ES-I3 (cell line): Measurements from ENCODE around the gene HUNK.
A peak's percentile ranks its signal among the peaks of the same experiment; 100 is the strongest.
"Not testable (repeated sequence)": the region's sequence is repeated elsewhere in the genome, so short reads cannot be mapped to it uniquely, and the experiment has no call there.

Experiments
- H3K36me3 ChIP-seq: 2 replicates; pipeline ENCODE4 v1.6.1; 2013; ENCODE audit warnings: mild to moderate bottlenecking, low read length, control low read depth, moderate library complexity; ENCODE audit not compliant: insufficient read depth
- H3K4me1 ChIP-seq: 2 replicates; pipeline ENCODE4 v1.6.1; 2013; ENCODE audit warnings: mild to moderate bottlenecking, control low read depth, low read length; ENCODE audit not compliant: insufficient read depth
- H3K9ac ChIP-seq: 2 replicates; pipeline ENCODE4 v1.6.1; 2013; ENCODE audit warnings: low read depth, mild to moderate bottlenecking, low read length, moderate library complexity
- H3K9me3 ChIP-seq: 2 replicates; pipeline ENCODE4 v1.6.1; 2013; ENCODE audit warnings: mild to moderate bottlenecking, low read length, moderate library complexity; ENCODE audit not compliant: control insufficient read depth, insufficient read depth

Gene HUNK

DNA sequence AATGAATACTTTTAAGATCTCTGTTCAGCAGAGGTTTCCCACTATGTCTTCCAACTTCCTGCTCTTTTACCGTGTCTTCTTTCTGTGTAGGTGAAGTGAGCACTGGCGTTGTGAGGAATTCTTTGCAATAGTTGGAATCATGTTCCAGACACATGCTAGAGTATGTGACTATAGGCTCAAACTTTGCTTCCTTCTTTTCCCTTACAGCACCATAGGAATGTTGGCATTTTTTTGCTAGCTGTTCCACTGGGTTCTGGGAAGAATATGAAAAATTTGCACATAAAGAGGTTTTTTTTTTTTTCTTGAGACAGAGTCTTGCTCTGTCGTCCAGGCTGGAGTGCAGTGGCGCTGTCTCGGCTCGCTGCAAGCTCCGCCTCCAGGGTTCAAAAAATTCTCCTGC, 15.7 kb upstream of the HUNK start:
- no peaks in the 10 kb centered on the region for H3K4me1 ChIP-seq
- H3K9ac ChIP-seq: no peak overlapping the region
- no peaks in the 10 kb centered on the region for H3K36me3 ChIP-seq
- H3K9me3 ChIP-seq: no peaks in the 10 kb centered on the region

DNA sequence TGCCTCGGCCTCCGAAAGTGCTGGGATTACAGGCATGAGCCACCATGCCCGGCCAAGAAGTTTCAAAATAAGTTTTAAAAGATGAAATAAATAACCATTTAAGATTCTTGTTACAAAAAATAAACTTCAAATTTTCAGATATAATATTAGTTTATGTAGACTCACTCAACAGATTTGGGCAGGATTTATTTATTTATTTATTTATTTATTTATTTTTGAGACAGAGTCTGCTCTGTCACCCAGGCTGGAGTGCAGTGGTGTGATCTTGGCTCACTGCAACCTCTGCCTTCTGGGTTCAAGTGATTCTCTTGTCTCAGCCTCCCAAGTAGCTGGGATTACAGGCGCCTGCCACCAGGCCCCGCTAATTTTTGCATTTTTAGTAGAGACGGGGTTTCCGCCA, 15.2 kb upstream of the HUNK start:
- not testable (repeated sequence) for H3K9me3 ChIP-seq, H3K4me1 ChIP-seq, H3K36me3 ChIP-seq, H3K9ac ChIP-seq

DNA sequence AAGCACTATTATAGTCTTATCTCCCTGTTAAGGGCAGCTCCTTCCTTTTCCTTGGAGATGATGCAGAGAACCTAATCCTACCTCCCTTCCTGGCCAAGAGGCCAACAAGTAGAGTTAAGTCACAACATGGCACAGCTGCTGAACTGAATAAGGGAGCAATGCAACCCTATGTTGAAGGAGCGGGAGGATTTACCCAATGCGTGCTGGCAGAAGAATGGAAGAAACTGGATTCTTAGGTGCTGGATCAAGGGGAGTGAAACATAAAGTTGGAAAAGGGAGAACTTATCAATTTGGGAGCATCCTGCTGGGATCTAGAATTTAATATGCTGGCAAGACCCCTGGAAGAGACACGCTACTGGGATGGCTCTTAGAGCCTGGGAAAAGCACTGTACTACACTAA, 12.0 kb upstream of the HUNK start:
- H3K36me3 ChIP-seq: no peaks in the 10 kb centered on the region

DNA sequence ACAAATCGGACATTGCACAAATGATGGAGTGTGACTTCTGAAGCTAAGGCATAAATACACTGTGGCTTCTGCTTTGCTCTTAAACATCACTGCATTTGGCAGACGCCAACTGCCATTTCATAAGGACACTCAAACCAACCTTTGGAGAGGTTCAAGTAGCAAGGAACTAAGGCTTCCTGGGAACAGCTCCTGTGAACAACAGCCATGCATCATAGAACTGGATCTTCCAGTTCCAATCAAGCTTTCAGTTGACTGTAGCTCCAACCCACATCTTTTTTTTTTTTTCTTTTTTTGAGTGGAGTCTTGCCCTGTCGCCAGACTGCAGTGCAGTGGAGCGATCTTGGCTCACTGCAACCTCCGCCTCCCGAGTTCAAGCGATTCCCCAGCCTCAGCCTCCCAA, 10.7 kb upstream of the HUNK start:
- Histone ChIP-seq H3K9ac (no peak overlapping the region), H3K4me1 (0 out of 2 replicates have a peak, but pooled peaks cover 4% of the 10 kb centered on the region), H3K36me3 (no peaks in the 10 kb centered on the region)

More for the DNA sequence above, 12.0 kb upstream of the HUNK start:
- H3K9ac ChIP-seq: no peak overlapping the region
- no peaks in the 10 kb centered on the region for H3K4me1 ChIP-seq
- H3K9me3 ChIP-seq: no peaks in the 10 kb centered on the region

DNA sequence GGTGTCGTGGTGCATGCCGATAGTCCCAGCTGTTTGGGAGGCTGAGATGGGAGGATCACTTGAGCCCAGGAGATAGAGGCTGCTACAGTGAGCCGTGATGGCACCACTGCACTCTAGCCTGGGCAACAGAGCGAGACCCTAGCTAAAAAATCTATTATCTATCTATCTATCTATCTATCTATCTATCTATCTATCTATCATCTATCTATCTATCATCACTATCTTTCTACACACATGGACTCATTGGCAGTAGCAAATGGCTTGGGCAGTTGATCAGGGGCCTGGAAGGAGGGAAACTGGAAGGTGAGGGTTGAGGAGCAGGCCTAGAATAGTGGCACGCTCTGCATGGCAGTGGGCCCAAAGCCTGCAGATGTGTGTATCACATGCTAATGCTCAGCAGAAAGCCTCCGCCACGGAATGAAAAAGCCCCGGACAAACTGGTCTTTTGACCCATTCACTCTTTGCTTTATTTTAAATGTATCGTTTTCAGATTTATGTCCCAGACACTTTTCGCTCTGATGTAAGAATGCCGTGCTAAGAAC, 7.3 kb upstream of the HUNK start:
- H3K4me1 ChIP-seq: 0 out of 2 replicates have a peak, but pooled peaks cover 4% of the 10 kb centered on the region
- H3K9me3 ChIP-seq: no peaks in the 10 kb centered on the region
- H3K9ac ChIP-seq: no peak overlapping the region
- H3K36me3 ChIP-seq: no peaks in the 10 kb centered on the region

More for the DNA sequence above, 10.7 kb upstream of the HUNK start:
- H3K9me3 ChIP-seq: no peaks in the 10 kb centered on the region

DNA sequence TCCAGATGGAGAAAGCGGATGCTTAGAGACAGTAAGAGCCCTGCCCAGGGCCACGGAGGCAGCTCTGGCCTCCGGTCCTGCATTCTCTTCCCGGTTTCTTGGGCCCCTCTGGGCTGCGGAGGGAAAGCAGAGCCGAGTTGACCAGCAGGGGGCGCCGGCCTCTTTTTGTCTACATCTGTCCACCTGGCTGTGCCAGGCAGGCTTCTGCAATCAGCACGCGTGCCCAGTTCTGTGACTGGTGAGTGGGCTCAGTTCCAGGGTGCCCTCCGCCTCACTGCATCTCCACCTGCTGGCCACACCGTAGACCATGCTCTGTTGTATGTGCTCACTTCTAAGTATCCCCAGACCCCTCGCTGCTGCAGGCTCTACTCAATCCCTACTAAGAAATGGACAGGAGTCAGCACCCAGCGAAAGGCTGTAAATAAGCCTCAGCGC, 6.7 kb upstream of the HUNK start:
- no peaks in the 10 kb centered on the region for H3K36me3 ChIP-seq
- no peaks in the 10 kb centered on the region for H3K9me3 ChIP-seq
- no peak overlapping the region for H3K9ac ChIP-seq
- 0 out of 2 replicates have a peak, but pooled peaks cover 4% of the 10 kb centered on the region for H3K4me1 ChIP-seq

DNA sequence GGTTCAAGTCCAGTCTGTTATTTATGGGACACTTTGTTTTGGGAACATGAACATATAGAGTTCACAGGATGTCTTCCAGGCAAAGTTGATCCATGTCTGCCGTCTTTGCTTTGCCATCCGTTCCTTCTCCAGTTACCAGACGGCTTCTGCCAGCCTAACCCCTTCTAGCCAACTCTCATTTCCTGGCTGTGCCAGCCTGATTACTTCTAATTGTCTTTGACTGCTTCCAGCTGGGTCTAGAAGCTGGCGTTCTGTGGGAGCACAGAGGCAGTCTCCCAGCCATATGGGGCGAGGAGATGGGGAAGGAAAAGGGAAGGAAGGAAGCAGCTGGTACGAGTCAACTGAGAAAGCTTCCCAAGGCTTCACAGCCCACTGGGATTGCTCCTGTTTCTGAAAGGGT, 3.1 kb upstream of the HUNK start:
- Histone ChIP-seq H3K9ac (no peak overlapping the region), H3K4me1 (0 out of 2 replicates have a peak, but pooled peaks cover 7% of the 10 kb centered on the region), H3K9me3 (no peaks in the 10 kb centered on the region), H3K36me3 (no peaks in the 10 kb centered on the region)

DNA sequence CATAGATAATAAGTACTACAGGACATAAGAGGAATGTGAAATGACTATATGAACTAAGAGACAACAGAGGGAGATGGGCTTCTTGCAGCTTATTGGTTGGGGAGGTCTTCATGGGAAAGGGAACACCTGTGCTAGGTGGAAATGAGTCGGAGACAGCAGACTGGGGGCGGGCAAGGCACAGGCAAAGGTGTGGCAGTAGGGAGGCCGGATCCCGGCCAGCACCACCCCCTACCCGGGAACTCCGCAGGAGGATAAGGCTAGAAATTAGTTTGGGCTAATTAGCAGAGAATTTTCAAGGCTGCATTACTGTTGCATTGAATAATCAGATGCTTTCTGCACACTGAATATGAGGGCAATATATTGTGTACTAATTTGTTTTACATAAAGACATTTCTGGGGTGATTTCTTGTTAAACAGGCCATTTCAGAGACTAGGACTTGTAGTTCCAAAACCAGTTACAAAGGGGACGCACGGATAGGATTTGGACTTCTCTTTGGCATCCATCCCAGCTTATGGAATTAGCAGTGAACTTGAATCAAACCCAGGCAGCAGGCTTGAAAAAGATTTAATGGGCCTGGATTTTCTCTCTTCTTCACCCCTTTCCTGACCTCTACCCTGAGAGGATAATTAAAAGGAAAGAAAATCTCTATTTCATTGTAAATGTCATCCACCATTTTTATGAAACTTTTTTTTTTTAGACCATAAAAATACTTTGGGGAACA, 2.2 kb upstream of the HUNK start:
- H3K36me3 ChIP-seq: no peaks in the 10 kb centered on the region
- no peak overlapping the region for H3K9ac ChIP-seq

DNA sequence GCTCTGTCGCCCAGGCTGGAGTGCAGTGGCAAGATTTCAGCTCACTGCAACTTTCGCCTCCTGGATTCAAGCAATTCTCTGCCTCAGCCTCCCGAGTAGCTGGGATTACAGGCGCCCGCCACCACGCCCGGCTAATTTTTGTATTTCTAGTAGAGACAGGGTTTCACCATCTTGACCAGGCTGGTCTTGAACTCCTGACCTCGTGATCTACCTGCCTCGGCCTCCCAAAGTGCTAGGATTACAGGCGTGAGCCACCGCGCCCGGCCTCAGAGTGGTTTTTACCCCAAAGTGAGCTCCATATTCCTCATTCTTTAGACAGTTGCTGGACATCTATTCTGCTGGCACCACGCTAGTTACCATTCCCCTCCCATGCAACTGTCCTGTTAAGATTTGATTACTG, 1.4 kb upstream of the HUNK start:
- H3K36me3 ChIP-seq: not testable (repeated sequence)

More for the DNA sequence above, 2.2 kb upstream of the HUNK start:
- Histone ChIP-seq H3K4me1 (0 out of 2 replicates have a peak, but pooled peaks cover 7% of the 10 kb centered on the region), H3K9me3 (no peaks in the 10 kb centered on the region)

DNA sequence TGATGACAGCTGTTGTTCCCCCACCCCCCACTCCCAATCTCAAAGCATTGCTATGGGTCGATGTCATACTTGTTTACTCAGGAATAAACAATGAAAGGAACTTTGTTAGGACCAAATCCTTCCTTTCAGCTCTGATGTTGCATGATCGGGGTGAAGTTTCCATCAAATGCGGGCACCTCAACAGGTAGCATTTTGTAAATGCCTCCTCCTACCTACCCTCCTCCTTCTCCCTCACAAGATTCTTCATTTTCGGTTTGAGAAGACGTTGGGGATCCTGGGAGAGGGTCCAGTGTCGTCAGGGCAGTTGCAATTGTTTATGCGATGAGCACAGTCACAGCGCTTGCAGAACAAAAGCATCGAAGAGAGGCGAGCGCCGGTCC, 758 bp upstream of the HUNK start:
- Histone ChIP-seq H3K9me3 (no peaks in the 10 kb centered on the region), H3K4me1 (0 out of 2 replicates have a peak, but pooled peaks cover 2% of the 10 kb centered on the region), H3K9ac (peak overlapping the region; percentile 64), H3K36me3 (no peaks in the 10 kb centered on the region)

More for the DNA sequence above, 1.4 kb upstream of the HUNK start:
- H3K9me3 ChIP-seq, H3K4me1 ChIP-seq, H3K9ac ChIP-seq: not testable (repeated sequence)

DNA sequence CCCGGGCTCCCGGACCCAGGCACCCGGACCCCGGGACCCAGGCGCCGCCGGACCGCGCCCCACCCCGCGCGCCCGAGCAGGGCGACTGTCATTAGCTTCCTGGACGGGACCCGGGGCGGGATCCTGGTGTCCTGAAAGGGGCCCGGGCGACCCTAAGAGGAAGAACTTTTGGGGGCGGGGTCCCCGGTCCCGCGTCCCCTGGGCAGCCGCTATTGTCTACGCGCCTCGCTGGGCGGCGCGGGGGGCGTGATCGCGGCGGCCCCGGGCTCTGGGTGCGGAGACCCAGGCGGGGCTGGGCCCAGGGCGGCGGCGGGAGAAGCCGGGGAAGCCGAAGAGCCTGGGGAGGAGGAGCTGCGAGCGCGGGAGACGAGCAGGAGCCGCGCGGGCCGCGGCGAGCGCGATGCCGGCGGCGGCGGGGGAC, 465 bp downstream of the HUNK start:
- Histone ChIP-seq H3K36me3 (no peaks in the 10 kb centered on the region), H3K4me1 (0 out of 2 replicates have a peak, but pooled peaks cover 2% of the 10 kb centered on the region), H3K9me3 (no peaks in the 10 kb centered on the region), H3K9ac (peak overlapping the region; percentile 64)

DNA sequence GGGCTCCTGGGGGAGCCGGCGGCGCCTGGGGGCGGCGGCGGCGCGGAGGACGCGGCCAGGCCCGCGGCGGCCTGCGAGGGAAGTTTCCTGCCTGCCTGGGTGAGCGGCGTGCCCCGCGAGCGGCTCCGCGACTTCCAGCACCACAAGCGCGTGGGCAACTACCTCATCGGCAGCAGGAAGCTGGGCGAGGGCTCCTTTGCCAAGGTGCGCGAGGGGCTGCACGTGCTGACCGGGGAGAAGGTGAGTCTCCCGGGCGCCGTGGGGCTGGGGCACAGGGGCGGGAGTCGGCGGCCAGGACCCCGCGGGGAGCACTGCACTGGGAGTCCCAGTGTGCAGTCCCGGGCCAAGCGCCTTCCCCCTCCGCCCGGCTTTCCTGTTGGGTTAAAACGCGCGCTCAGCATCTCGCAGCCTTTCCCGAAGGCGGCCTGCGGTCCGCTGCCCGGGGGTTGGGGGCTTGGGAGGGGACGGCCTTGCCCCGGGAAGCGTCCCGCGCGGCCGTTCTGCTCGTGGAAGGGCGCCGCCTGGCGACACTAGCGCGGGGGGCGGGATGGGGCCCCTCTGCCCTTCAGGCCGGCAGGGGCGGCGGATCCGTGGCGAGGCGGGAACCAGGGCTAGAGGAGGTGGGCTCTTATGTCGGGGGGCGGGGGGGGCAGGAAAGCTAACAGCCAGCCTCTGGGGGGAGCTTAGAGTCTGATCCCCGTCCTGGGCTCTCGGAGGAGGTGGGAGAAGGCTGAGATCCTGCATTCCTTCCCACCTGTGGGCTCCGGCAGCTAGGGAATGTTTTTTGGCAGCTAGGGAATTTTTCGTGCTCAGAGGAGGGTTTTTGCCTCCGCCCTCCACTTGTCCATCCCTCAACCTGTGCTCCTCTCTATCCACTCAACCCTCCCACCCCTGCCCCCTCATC, 1.1 kb downstream of the HUNK start:
- no peaks in the 10 kb centered on the region for H3K9me3 ChIP-seq
- peak overlapping the region; percentile 64 for H3K9ac ChIP-seq
- no peaks in the 10 kb centered on the region for H3K36me3 ChIP-seq
- H3K4me1 ChIP-seq: 0 out of 2 replicates have a peak, but pooled peaks cover 2% of the 10 kb centered on the region

DNA sequence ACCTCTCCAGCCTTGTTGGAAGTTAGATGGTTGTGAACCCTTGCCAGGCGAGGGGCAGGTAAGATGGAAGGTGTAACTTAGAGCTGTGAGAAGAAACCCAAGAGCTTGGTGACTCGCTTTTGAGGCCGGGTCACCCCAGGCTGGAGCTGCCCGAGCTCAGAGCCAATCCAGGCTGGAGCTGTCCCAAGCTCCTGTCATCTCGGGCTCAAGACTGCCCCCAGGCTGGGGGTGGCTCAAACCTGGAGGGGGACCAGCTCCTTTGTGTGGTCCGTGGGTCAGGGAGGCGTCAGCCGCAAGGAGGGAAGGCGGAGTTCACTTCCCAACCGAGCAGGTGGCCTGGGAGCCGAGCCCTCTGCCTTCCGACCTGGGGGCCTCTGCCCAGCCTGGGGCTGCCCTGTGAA, 2.0 kb downstream of the HUNK start:
- Histone ChIP-seq H3K4me1 (0 out of 2 replicates have a peak, but pooled peaks cover 2% of the 10 kb centered on the region), H3K9ac (peak overlapping the region; percentile 64; the same call in 1 of the 2 replicates), H3K9me3 (no peaks in the 10 kb centered on the region), H3K36me3 (no peaks in the 10 kb centered on the region)

DNA sequence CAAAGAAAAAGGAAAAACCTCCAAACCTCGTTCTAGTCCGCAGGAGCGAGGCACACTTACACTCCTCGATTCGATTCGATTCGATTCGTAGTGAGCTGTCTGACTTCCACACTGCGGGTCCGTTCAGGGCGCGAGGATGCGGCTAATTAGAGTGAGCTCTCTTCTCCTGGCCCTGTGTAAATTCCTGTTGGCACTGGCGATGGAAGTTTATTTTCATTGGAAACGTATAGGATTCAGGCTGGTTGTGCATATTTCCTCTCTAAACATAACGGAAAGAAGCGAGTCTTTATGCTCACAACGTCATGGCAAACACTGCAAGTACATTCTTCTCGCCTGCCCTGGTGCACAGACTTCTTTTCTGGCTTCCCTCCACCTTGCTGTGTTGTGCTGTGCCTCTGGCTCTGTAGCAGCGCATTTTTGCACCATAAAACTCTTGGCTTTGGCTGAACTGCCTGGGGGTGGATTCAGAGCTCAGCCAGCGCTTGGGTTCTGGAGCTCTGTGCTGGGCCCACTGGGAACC, 2.7 kb downstream of the HUNK start:
- Histone ChIP-seq H3K9me3 (no peaks in the 10 kb centered on the region), H3K36me3 (no peaks in the 10 kb centered on the region), H3K4me1 (0 out of 2 replicates have a peak, but pooled peaks cover 2% of the 10 kb centered on the region), H3K9ac (no peak overlapping the region)
